Stomach (tissue), 9 donors: ENCODE results near the gene VGLL4. TPM values are rescaled to one million over a fixed set of nuclear protein-coding genes. Genes with fewer than 3 reads are reported as not detected.
"Not testable (repeated sequence)": the region's sequence is repeated elsewhere in the genome, so short reads cannot be mapped to it uniquely, and the experiment has no call there.

ENCODE experiments used
- DNase-seq, 2 donors: peaks; one replicate each; pipeline versions ENCODE4 v3.0.0 to v3.0.0-alpha.2; 2013 to 2019
- H3K27ac ChIP-seq, 5 donors: fragments of 200-600 bp in 4 of 5; sonication (generic) in 4 of 5; one replicate each; pipeline ENCODE4 v1.5.1; 2013 to 2019; ENCODE audit warnings: mild to moderate bottlenecking in 1 of 5, moderate library complexity in 1 of 5
- H3K27me3 ChIP-seq, 3 donors: fragments of 200-600 bp; sonication (generic); one replicate each; pipeline ENCODE4 v1.5.1; 2017 to 2019; ENCODE audit warnings: mixed run types in 1 of 3
- H3K36me3 ChIP-seq, 4 donors: fragments of 200-600 bp; sonication (generic); 1 replicate in 3 of 4; 2 replicates in 1 of 4; pipeline ENCODE4 v1.5.1; 2016 to 2019
- H3K4me1 ChIP-seq, 4 donors: fragments of 200-600 bp; sonication (generic); one replicate each; pipeline ENCODE4 v1.5.1; 2016 to 2019
- H3K4me3 ChIP-seq, 4 donors: fragments of 200-600 bp; sonication (generic) in 3 of 4; one replicate each; pipeline ENCODE4 v1.5.1; 2016 to 2019; ENCODE audit warnings: mild to moderate bottlenecking in 1 of 4
- H3K9me3 ChIP-seq, 4 donors: fragments of 200-600 bp; sonication (generic); one replicate each; pipeline ENCODE4 v1.5.1; 2016 to 2019
- EP300 ChIP-seq: sonication (generic); formaldehyde crosslinking; IDR thresholded peaks from one replicate; pipeline ENCODE4 v1.6.1; 2017; ENCODE audit warnings: antibody characterized with exemption
- POLR2A ChIP-seq, 4 donors: fragments of 450-650 bp; IDR thresholded peaks; one replicate each; pipeline ENCODE4 v1.6.1; 2016; ENCODE audit warnings: antibody characterized with exemption in 4 of 4, control low read depth in 2 of 4, mild to moderate bottlenecking in 1 of 4, moderate library complexity in 1 of 4
- POLR2AphosphoS5 ChIP-seq, 3 donors: sonication (generic); formaldehyde crosslinking; IDR thresholded peaks; one replicate each; pipeline ENCODE4 v1.6.1; 2016; ENCODE audit warnings: antibody characterized with exemption in 3 of 3
- WGBS, 5 donors: extraction: QIAGEN DNeasy Blood & Tissue Kit in 3 of 5; methylation state at CpG; one replicate each; pipeline versions ENCODE4 v1.1.5 to v1.1.7; 2013 to 2018; 5-methylcytosine and 5-hydroxymethylcytosine counted together
- intact Hi-C: fragments of 100-400 bp; cut with DNase I; formaldehyde crosslinking; loops from one replicate; pipeline ENCODE4 v1.15.1; 2023; ENCODE audit warnings: low total_unique reads
- polyA plus RNA-seq, 3 donors: library from polyadenylated mRNA; stranded (reverse); fragments of 200-250 nt; gene quantifications; one replicate each; pipeline ENCODE4 v1.2.3, GENCODE V29; 2013
- total RNA-seq, 5 donors: library from RNA; depleted of rRNA; stranded (reverse); fragments of >200 nt; gene quantifications; one replicate each; pipeline versions ENCODE4 v1.1.0 to v1.2.3, GENCODE V29; 2014 to 2016
- TF ChIP-seq, protein P1 (sequence below), 7 experiments: fragments of 450-650 bp in 4 of 7; fragments of 200-600 bp in 3 of 7; sonication (generic) in 3 of 7; IDR thresholded peaks; one replicate each; pipeline ENCODE4 v1.5.1; 2016 to 2019; ENCODE audit warnings: antibody characterized with exemption in 7 of 7, control low read depth in 2 of 7, mild to moderate bottlenecking in 1 of 7
- donor health status: healthy with polysubstance abuse.
- donor health status: Bipolar disorder and iron deficiency.
- donor health status: healthy.

Gene VGLL4
- total and polyA plus RNA-seq, 8 donors, result 15.2 to 147 (median 43.3) TPM

DNA sequence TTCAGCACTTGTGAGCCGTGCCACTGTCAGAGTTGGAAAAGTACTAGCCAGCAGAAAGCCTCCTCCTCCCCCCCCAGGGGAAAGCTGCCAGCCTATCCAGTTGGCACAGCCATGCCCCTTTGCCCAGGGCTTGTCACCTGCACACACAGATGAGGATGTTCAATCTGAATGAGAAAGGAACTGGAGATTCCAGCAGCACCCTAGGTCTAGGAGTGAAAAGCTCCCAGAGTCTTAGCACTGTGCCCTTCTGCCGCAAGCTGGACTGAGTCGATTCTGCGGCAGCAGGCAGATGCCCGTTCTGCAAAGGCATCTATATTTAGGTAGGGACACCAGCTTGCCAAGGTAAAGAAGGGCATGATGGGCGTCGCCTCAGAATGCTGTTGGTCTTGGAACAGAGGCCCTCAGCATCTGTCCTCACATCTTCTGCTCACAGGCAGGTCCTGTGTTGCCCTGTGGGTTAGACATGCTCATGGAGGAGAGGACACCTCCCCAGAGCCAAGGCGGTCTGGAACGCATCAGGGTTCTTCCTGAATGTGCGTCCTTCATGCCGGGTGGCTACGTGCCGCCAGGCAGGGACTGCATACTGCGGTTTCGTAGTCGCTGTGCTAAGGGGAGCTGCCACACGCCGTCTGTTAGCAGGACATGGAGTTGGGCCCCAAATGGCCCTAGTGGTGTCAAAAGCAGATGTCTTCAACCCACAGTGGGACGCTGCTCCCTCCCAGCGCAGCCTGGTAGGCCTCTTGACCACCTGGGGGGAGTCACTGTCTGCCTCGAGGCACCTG lies 109.5 kb downstream of the VGLL4 start:
- Histone ChIP-seq H3K4me1 (peaks cover 0 to 33% (median 5%) of the 10 kb centered on the region in 4 donors), H3K4me3 (no peak overlapping the region), H3K27ac (no peak overlapping the region), H3K27me3 (no peaks in the 10 kb centered on the region), H3K36me3 (no peaks in the 10 kb centered on the region), H3K9me3 (no peaks in the 10 kb centered on the region)
- intact Hi-C loops, result no loop called here
- TF ChIP-seq EP300 (no peak), POLR2AphosphoS5 (IDR thresholded peaks at IDR 0.05) (no peak), POLR2A (IDR thresholded peaks at IDR 0.05) (no peak)
- TF ChIP-seq, protein P1, sequence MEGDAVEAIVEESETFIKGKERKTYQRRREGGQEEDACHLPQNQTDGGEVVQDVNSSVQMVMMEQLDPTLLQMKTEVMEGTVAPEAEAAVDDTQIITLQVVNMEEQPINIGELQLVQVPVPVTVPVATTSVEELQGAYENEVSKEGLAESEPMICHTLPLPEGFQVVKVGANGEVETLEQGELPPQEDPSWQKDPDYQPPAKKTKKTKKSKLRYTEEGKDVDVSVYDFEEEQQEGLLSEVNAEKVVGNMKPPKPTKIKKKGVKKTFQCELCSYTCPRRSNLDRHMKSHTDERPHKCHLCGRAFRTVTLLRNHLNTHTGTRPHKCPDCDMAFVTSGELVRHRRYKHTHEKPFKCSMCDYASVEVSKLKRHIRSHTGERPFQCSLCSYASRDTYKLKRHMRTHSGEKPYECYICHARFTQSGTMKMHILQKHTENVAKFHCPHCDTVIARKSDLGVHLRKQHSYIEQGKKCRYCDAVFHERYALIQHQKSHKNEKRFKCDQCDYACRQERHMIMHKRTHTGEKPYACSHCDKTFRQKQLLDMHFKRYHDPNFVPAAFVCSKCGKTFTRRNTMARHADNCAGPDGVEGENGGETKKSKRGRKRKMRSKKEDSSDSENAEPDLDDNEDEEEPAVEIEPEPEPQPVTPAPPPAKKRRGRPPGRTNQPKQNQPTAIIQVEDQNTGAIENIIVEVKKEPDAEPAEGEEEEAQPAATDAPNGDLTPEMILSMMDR (IDR thresholded peaks at IDR 0.05), result no peak
- 74 to 93% (median 84%) methylated on average over 19 to 21 of the region's 21 CpGs for WGBS, 5 donors
- peak in 1 of 2 donors; percentile 65 for DNase-seq

DNA sequence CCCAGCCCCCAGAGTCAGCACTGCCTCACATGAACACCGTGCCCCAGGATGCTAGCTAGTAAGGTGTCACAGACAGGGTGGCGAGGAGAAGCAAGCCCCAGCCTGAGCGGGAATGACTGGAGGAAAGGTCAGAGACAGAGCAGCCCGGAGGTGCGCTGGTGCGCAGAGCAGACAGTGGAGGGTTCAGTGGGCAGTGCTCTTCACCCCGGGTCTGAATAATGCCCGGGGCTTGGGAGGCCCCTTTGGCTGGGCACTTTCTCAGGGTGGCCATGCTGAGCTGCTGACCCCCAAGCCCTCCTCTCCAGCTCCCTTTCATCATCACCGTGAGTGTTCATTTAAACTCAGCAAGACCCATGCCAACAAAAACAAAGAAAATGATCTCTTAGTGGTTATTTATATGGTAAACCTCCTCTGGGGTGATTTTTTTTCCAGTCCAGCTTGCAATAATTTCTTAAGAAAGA lies 110.8 kb downstream of the VGLL4 start:
- H3K4me3 ChIP-seq, result no peak overlapping the region
- no peaks in the 10 kb centered on the region for H3K27me3 ChIP-seq
- TF ChIP-seq, protein P1 (IDR thresholded peaks at IDR 0.05), result no peak
- no peak for DNase-seq
- WGBS, 5 donors, result 72 to 90% (median 86%) methylated on average over 9 of the region's 9 CpGs
- no peaks in the 10 kb centered on the region for H3K9me3 ChIP-seq
- no peaks in the 10 kb centered on the region for H3K36me3 ChIP-seq
- intact Hi-C loops, result no loop called here
- peaks cover 0 to 33% (median 5%) of the 10 kb centered on the region in 4 donors for H3K4me1 ChIP-seq
- H3K27ac ChIP-seq, result no peak overlapping the region

DNA sequence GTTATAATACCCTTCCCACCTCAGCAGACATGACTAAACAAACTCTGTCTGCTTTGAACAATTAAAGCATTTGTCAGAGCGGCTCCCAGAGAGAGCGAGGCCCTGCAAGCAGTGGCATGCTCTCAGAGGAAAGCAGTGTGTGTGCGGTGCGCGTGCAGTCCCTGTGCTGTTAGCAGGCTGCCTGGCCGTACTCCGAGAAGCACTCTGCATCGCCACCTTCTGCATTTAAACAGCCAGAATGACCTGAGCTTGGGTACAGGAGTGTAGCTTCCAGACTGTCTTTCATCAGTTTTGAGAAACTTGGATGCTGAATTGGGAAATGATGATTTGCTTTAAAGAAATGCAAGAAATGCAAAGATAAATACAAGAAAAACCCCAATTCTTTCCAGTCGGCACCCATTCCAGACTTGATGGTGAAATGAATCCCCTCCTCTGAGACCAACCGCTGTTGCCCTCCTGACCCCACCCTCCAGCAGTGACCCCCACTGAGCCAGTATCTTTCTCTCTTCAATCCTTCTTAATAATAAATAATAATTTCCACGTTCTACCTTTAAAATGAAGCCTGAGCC lies 113.5 kb downstream of the VGLL4 start:
- no peak for TF ChIP-seq EP300
- TF ChIP-seq POLR2AphosphoS5 (IDR thresholded peaks at IDR 0.05), result peak in 1 of 3 donors; percentile 4
- peaks cover 0 to 22% (median 5%) of the 10 kb centered on the region in 4 donors for H3K4me1 ChIP-seq

DNA sequence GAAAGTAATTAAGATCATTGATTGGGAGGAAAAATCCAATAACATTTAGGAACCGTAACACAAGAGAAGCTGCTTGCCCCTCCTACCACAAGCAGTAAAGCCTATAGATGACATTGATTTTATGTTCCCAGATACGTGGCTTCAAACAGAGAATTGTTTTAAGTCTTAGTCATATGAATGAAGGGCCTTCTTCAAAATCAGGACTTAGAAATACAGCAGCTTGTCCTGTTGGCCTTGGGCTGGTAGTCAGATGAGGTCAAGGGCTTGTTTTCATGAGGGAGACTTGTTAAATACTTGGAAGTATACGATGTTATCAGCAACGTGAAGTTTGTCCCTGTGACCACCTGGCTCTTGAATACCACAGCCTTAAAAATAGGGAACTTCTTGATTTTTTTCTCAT lies 114.4 kb downstream of the VGLL4 start:
- intact Hi-C loops, result no loop called here
- Histone ChIP-seq H3K4me1 (peaks cover 0 to 22% (median 5%) of the 10 kb centered on the region in 4 donors), H3K9me3 (no peaks in the 10 kb centered on the region), H3K4me3 (no peak overlapping the region), H3K36me3 (no peaks in the 10 kb centered on the region), H3K27ac (peak overlapping the region in 1 of 5 donors; percentile 10), H3K27me3 (no peaks in the 10 kb centered on the region)
- 58 to 78% (median 68%) methylated on average over 4 of the region's 4 CpGs for WGBS, 5 donors
- DNase-seq, result no peak
- TF ChIP-seq POLR2AphosphoS5 (IDR thresholded peaks at IDR 0.05), result no peak
- TF ChIP-seq EP300, result no peak
- TF ChIP-seq, protein P1 (IDR thresholded peaks at IDR 0.05), result no peak
- TF ChIP-seq POLR2A (IDR thresholded peaks at IDR 0.05), result no peak

More for the DNA sequence above, 113.5 kb downstream of the VGLL4 start:
- WGBS, 5 donors, result 63 to 83% (median 78%) methylated on average over 10 to 11 of the region's 11 CpGs
- Histone ChIP-seq H3K36me3 (no peaks in the 10 kb centered on the region), H3K27me3 (no peaks in the 10 kb centered on the region), H3K9me3 (no peaks in the 10 kb centered on the region), H3K27ac (peak overlapping the region in 1 of 5 donors; percentile 10), H3K4me3 (no peak overlapping the region)
- intact Hi-C loops, result no loop called here
- DNase-seq, result peak in 1 of 2 donors; percentile 81

DNA sequence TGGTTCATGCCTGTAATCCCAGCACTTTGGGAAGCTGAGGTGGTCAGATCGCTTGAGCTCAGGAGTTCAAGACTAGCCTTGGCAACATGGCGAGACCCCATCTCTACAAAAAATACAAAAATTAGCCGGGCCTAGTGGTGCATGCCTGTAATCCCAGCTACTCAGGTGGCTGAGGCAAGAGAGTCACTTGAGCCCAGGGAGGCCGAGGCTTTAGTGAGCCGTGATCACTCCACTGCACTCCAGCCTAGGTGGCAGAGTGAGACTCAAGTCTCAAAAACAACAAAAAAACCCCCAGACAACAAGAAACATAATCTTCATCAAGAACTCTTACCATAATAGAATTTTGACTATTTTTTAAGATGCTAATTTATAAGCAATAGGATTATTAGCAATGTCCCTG lies 117.6 kb downstream of the VGLL4 start:
- WGBS, 5 donors, result 95 to 99% (median 97%) methylated on average over 5 of the region's 5 CpGs
- H3K4me1 ChIP-seq, result peaks cover 0 to 25% (median 5%) of the 10 kb centered on the region in 4 donors
- H3K36me3 ChIP-seq, H3K9me3 ChIP-seq, H3K27ac ChIP-seq, intact Hi-C loops, DNase-seq, H3K4me3 ChIP-seq, H3K27me3 ChIP-seq: not testable (repeated sequence)
